DND-41 (cell line): ENCODE data around the gene RTN4RL1.

Source experiments
- EZH2 ChIP-seq: IDR thresholded peaks from 3 replicates; pipeline ENCODE4 v1.6.1; 2012; ENCODE audit warnings: borderline replicate concordance, low read depth, mild to moderate bottlenecking, moderate library complexity, low read length, inconsistent platforms; ENCODE audit not compliant: severe bottlenecking
- TF ChIP-seq, protein P1 (sequence below): IDR thresholded peaks from 2 replicates; pipeline ENCODE4 v1.5.1; 2012; ENCODE audit warnings: borderline replicate concordance, low read length, moderate library complexity, mild to moderate bottlenecking; ENCODE audit not compliant: poor library complexity, severe bottlenecking; ENCODE audit errors: extremely low read depth

DNA sequence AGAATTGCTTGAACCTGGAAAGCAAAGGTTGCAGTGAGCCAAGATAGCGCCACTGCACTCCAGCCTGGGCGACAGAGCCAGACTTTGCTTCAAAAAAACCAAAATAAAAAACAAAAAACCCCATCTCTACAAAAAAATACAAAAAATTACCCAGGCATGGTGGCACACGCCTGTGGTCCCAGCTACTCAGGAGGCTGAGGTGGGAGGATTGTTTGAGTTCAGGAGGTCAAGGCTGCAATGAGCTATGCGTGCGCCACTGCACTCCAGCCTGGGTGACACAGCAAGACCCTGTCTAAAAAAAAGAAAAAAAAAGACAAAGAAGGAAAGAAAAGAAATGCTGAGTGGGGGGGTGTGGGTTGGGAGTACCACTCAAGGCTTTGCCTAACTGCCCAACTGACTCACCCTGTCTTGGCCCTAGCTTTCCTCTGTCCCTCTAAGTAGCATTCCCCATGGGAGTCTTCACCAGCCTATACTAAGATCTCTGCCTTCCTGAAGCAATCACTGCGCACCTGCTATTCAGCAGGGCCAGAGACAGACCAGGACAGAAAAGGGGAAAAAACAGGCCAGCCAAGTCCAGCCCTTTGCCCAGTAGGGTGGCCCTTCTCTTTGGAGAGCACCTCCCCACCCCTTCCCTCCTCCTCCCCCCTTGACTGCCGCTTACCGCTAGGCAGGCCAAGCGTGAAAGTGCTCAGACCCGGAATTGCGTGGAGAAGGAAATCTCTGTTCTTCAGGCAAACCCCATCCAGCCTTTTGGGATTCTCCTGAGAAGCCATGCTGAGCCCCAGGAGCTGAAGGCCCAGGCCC is 45.8 kb downstream of the RTN4RL1 start:
- no peak for TF ChIP-seq EZH2
- TF ChIP-seq, protein P1, sequence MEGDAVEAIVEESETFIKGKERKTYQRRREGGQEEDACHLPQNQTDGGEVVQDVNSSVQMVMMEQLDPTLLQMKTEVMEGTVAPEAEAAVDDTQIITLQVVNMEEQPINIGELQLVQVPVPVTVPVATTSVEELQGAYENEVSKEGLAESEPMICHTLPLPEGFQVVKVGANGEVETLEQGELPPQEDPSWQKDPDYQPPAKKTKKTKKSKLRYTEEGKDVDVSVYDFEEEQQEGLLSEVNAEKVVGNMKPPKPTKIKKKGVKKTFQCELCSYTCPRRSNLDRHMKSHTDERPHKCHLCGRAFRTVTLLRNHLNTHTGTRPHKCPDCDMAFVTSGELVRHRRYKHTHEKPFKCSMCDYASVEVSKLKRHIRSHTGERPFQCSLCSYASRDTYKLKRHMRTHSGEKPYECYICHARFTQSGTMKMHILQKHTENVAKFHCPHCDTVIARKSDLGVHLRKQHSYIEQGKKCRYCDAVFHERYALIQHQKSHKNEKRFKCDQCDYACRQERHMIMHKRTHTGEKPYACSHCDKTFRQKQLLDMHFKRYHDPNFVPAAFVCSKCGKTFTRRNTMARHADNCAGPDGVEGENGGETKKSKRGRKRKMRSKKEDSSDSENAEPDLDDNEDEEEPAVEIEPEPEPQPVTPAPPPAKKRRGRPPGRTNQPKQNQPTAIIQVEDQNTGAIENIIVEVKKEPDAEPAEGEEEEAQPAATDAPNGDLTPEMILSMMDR = no peak
